Lower lobe of right lung (tissue), 2 donors: ENCODE data around the gene PTPRD. TPM values are rescaled to one million over a fixed set of nuclear protein-coding genes. Genes with fewer than 3 reads are reported as not detected.

ENCODE experiments used
- ATAC-seq, 2 donors: fragments of 200-7000 bp; cut with Tn5 transposase; one replicate each; pipeline ENCODE4 v1.9.1; 2020 to 2022; ENCODE audit warnings: mild to moderate bottlenecking in 2 of 2, moderate library complexity in 2 of 2
- DNase-seq: peaks from one replicate; pipeline ENCODE4 v3.0.0-alpha.2; 2020
- H3K27ac ChIP-seq: fragments of 200-600 bp; one replicate; pipeline ENCODE4 v1.8.0; 2022
- H3K27me3 ChIP-seq: fragments of 200-600 bp; one replicate; pipeline ENCODE4 v1.8.0; 2022; ENCODE audit warnings: low read depth
- H3K36me3 ChIP-seq: fragments of 200-600 bp; one replicate; pipeline ENCODE4 v1.8.0; 2022; ENCODE audit warnings: mild to moderate bottlenecking
- H3K4me1 ChIP-seq: fragments of 200-600 bp; one replicate; pipeline ENCODE4 v1.8.0; 2022
- H3K4me3 ChIP-seq: fragments of 200-600 bp; one replicate; pipeline ENCODE4 v1.8.0; 2022; ENCODE audit warnings: mild to moderate bottlenecking
- H3K9me3 ChIP-seq: fragments of 200-600 bp; one replicate; pipeline ENCODE4 v1.8.0; 2022
- CTCF ChIP-seq: fragments of 200-600 bp; IDR thresholded peaks from one replicate; pipeline ENCODE4 v1.8.0; 2022; ENCODE audit warnings: antibody characterized with exemption, mild to moderate bottlenecking
- intact Hi-C: fragments of 100-400 bp; cut with DNase I; formaldehyde crosslinking; loops from one replicate; pipeline ENCODE4 v1.11.0; 2022
- total RNA-seq: library from RNA; stranded (reverse); fragmentation: NEBNext Ultra II Directional; extraction: Animal tissue kit (Norgen Biotek cat#: 25700); gene quantifications from one replicate; pipeline ENCODE4 v1.2.1, GENCODE V29; 2021
- donor health status: DM: no; HTN: yes; CAD: no; lungs with severe emphysema.

Gene PTPRD
- total RNA-seq, 1 donor from 2014 or later: 17.2 TPM

DNA sequence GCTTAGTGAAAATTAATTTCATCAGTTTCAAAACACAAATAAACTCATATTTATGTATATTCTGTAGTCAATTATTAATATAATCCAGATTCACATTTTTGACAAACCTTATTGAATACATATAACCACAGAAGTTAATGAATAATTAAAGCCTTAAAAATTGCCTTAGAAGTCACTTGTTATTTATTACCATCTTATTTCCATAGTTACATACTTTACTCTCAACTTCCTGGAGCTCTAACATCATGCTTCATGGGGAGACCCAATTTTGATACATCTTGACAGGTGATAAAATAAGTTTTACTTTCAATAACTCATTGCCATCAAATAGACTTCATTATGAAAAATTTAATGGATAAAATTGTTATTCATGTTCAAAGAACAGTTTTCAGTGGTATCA is 1038.7 kb downstream of the PTPRD start:
- no peak for TF ChIP-seq CTCF
- DNase-seq (no peak), ATAC-seq (no peak)
- Histone ChIP-seq H3K4me1 (no peaks in the 10 kb centered on the region), H3K9me3 (no peaks in the 10 kb centered on the region), H3K36me3 (no peaks in the 10 kb centered on the region), H3K27ac (no peak overlapping the region), H3K27me3 (no peaks in the 10 kb centered on the region), H3K4me3 (no peak overlapping the region)
- intact Hi-C loops: no loop called here

- no peaks in the 10 kb centered on the region for H3K4me1 ChIP-seq
- no peaks in the 10 kb centered on the region for H3K9me3 ChIP-seq
- no peak for TF ChIP-seq CTCF
- H3K27ac ChIP-seq: no peak overlapping the region
- no peaks in the 10 kb centered on the region for H3K27me3 ChIP-seq
- H3K4me3 ChIP-seq: no peak overlapping the region
- DNase-seq (no peak), ATAC-seq (no peak)
- H3K36me3 ChIP-seq: no peaks in the 10 kb centered on the region
- intact Hi-C loops: no loop called here
These were observed 1047.1 kb downstream of the PTPRD start for GRCh38 chr9:9565700-9566099.

DNA sequence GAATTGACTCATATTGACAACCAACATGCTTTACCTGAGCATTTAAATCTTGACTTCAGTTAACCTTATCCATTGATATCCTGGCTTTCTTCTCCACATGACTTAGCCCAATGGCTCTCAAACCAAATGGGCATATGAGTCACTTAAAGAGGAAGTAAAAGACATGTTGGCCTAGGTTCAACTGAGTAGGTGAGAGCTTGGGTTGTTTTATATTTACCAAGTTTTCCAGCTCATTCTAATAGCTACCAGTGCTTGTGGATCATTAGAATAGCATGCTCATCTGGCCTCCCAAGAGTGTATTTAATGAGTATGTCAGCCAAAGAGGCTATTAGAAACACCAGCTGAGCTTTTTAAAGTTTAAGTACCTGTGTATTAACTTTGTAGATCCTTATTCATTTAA is 1049.0 kb downstream of the PTPRD start:
- H3K4me1 ChIP-seq: no peaks in the 10 kb centered on the region
- H3K36me3 ChIP-seq: no peaks in the 10 kb centered on the region
- no peak for TF ChIP-seq CTCF
- H3K27me3 ChIP-seq: no peaks in the 10 kb centered on the region
- H3K27ac ChIP-seq: no peak overlapping the region
- no peak for DNase-seq
- no peaks in the 10 kb centered on the region for H3K9me3 ChIP-seq
- intact Hi-C loops: no loop called here
- no peak for ATAC-seq
- H3K4me3 ChIP-seq: no peak overlapping the region

- no peak for DNase-seq
- peak; percentile 8 to 12 for ATAC-seq
- no peak for TF ChIP-seq CTCF
- no peaks in the 10 kb centered on the region for H3K27me3 ChIP-seq
- H3K27ac ChIP-seq: no peak overlapping the region
- no peaks in the 10 kb centered on the region for H3K9me3 ChIP-seq
- H3K36me3 ChIP-seq: no peaks in the 10 kb centered on the region
- H3K4me1 ChIP-seq: no peaks in the 10 kb centered on the region
- intact Hi-C loops: no loop called here
- no peak overlapping the region for H3K4me3 ChIP-seq
These were observed 1052.3 kb downstream of the PTPRD start for GRCh38 chr9:9560382-9561035.

DNA sequence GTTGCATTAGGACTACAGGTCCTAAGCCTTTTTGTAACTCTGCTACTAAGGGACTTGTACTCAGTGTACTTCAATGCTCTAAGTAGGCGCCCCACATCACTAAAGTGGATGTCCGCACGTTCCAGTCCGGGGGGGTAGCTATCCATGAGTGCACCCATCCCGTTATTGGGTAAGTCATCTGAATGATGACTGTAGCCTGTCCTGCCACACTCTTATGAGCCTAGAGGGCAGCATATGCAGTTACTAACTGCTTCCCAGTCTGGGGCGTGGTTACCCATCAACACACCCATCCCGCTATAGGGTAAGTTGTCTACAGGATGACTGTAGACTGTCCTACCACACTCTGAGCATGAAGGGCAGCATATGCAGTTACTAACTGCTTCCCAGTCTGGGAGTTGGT is 1053.9 kb downstream of the PTPRD start:
- Histone ChIP-seq H3K27ac (no peak overlapping the region), H3K4me3 (no peak overlapping the region), H3K36me3 (no peaks in the 10 kb centered on the region), H3K27me3 (no peaks in the 10 kb centered on the region), H3K9me3 (no peaks in the 10 kb centered on the region), H3K4me1 (no peaks in the 10 kb centered on the region)
- no peak for TF ChIP-seq CTCF
- ATAC-seq: no peak
- no peak for DNase-seq
- intact Hi-C loops: no loop called here
